HEK293T (cell line): ENCODE data around the gene LARGE2.

Experiments used
- FOXA1 ChIP-seq: fragments of 450-650 bp; IDR thresholded peaks from 2 replicates; pipeline ENCODE4 v1.6.1; 2016; ENCODE audit warnings: mild to moderate bottlenecking
- LEF1 ChIP-seq: fragments of 450-650 bp; IDR thresholded peaks from 2 replicates; pipeline ENCODE4 v1.6.1; 2017; ENCODE audit warnings: mild to moderate bottlenecking, borderline replicate concordance
- PKNOX1 ChIP-seq: fragments of 450-650 bp; IDR thresholded peaks from 2 replicates; pipeline ENCODE4 v1.6.1; 2016
- SP1 ChIP-seq: fragments of 450-650 bp; IDR thresholded peaks from 2 replicates; pipeline ENCODE4 v1.6.1; 2017

GRCh38 chr11:45900916-45901617, 21.4 kb upstream of the LARGE2 start:
- TF ChIP-seq PKNOX1 (no peak), SP1 (no peak), LEF1 (no peak), FOXA1 (no peak)
